ENCODE measurements around the gene INPP4A. TPM values are rescaled to one million over a fixed set of nuclear protein-coding genes. Genes with fewer than 3 reads are reported as not detected.

Gene INPP4A
- polyA plus RNA-seq, 1 of the 3 experiments (the other 2 are of a cell fraction), result 15.0 TPM

- TF ChIP-seq SIN3A (IDR thresholded peaks at IDR 0.05; ENCODE audit: borderline replicate concordance, low read depth, low read length) (no peak), JUND (IDR thresholded peaks at IDR 0.05) (no peak), NRF1 (IDR thresholded peaks at IDR 0.05; ENCODE audit: low read depth, low read length) (no peak)
Observed at GRCh38 chr2:98576666-98577312, 132.1 kb downstream of the INPP4A start (continued).

- H3K9ac ChIP-seq, result no peak overlapping the region
- peaks cover 4% of the 10 kb centered on the region for H3F3A ChIP-seq (replicated peaks; ENCODE audit: insufficient read depth)
- TF ChIP-seq RCOR1 (IDR thresholded peaks at IDR 0.05; ENCODE audit: low read length), result no peak
- peak; percentile 32; the same call in 1 of the 2 replicates for TF ChIP-seq SMC3 (IDR thresholded peaks at IDR 0.05; ENCODE audit: low read depth, low read length)
- TF ChIP-seq RAD21 (IDR thresholded peaks at IDR 0.05; ENCODE audit: low read length), result peak; percentile 28
- TF ChIP-seq CTCF (IDR thresholded peaks at IDR 0.05), result 0 out of 2 replicates have a peak, but pooled peaks have one; percentile 21
- TF ChIP-seq MXI1 (IDR thresholded peaks at IDR 0.05; ENCODE audit: low read depth, low read length), result no peak
- H3K4me1 ChIP-seq (ENCODE audit: control insufficient read depth in 1 of 2, insufficient read depth in 2 of 2, low read depth in 1 of 2, low read length in 1 of 2), result peaks cover 0 to 2% of the 10 kb centered on the region in 2 experiments; a peak in 1 of 4 replicates
- H3K36me3 ChIP-seq (replicated peaks in 1 of 2; ENCODE audit: control insufficient read depth in 1 of 2, insufficient read depth in 2 of 2, low read length in 1 of 2), result peaks cover 0 to 35% of the 10 kb centered on the region in 2 experiments
- no peak overlapping the region for H3K4me3 ChIP-seq (ENCODE audit: low read depth in 2 of 2, low read length in 1 of 2)
- ChIA-PET POLR2A (no interaction called here), CTCF (interaction anchor here (0.5 to 2.2 kb wide), 9 partner anchors 9 to 278 kb away, joined by 3 to 9 read pairs (median 3); partner anchors contain the start of genes COA5 and UNC50)
- H3K9me3 ChIP-seq, result no peaks in the 10 kb centered on the region
- DNase-seq, result peak; percentile 44
- H3K27me3 ChIP-seq (ENCODE audit: insufficient read depth), result no peaks in the 10 kb centered on the region
- H3K4me2 ChIP-seq, result no peak overlapping the region
- 86% methylated on average over 8 of the region's 10 CpGs for WGBS (ENCODE audit: low lambda C conversion rate)
- H3K27ac ChIP-seq (ENCODE audit: low read depth in 2 of 2, low read length in 1 of 2), result no peak overlapping the region; a peak in 1 of 4 replicates
- H4K20me1 ChIP-seq (ENCODE audit: insufficient read depth), result no peaks in the 10 kb centered on the region
- H3K79me2 ChIP-seq (ENCODE audit: insufficient read depth), result no peaks in the 10 kb centered on the region
- no peaks in the 10 kb centered on the region for H3K9me2 ChIP-seq
- H2AFZ ChIP-seq (ENCODE audit: low read depth), result no peak overlapping the region
Observed at GRCh38 chr2:98577313-98577712, 132.7 kb downstream of the INPP4A start.

GRCh38 chr2:98578231-98578630 lies 133.6 kb downstream of the INPP4A start:
- no peaks in the 10 kb centered on the region for H3K9me3 ChIP-seq
- H3K79me2 ChIP-seq (ENCODE audit: insufficient read depth), result no peaks in the 10 kb centered on the region
- peaks cover 0 to 2% of the 10 kb centered on the region in 2 experiments; a peak in 1 of 4 replicates for H3K4me1 ChIP-seq (ENCODE audit: control insufficient read depth in 1 of 2, insufficient read depth in 2 of 2, low read depth in 1 of 2, low read length in 1 of 2)
- CTCF ChIA-PET, result interaction anchor here (0.9 to 2.2 kb wide), 3 partner anchors 10 to 154 kb away, joined by 3 to 9 read pairs (median 3); no protein-coding TSS in a partner anchor
- H3K9me2 ChIP-seq, result no peaks in the 10 kb centered on the region
- H3F3A ChIP-seq (replicated peaks; ENCODE audit: insufficient read depth), result peaks cover 4% of the 10 kb centered on the region
- H4K20me1 ChIP-seq (ENCODE audit: insufficient read depth), result no peaks in the 10 kb centered on the region
- POLR2A ChIA-PET, result no interaction called here
- H3K4me2 ChIP-seq, result no peak overlapping the region
- H3K4me3 ChIP-seq (ENCODE audit: low read depth in 2 of 2, low read length in 1 of 2), result no peak overlapping the region
- TF ChIP-seq SMC3 (IDR thresholded peaks at IDR 0.05; ENCODE audit: low read depth, low read length) (no peak), FOSL2 (IDR thresholded peaks at IDR 0.05; ENCODE audit: borderline replicate concordance, low read depth) (no peak), CHD2 (IDR thresholded peaks at IDR 0.05; ENCODE audit: low read length, partially characterized antibody) (no peak), EZH2phosphoT487 (IDR thresholded peaks at IDR 0.05; ENCODE audit: borderline replicate concordance, low read depth) (no peak), MAX (IDR thresholded peaks at IDR 0.05; ENCODE audit: low read depth) (no peak), RAD21 (IDR thresholded peaks at IDR 0.05; ENCODE audit: low read length) (no peak), FOXJ3 (CRISPR knock-in tag; IDR thresholded peaks at IDR 0.05) (no peak), GABPA (IDR thresholded peaks at IDR 0.05; ENCODE audit: low read depth) (no peak), JUND (IDR thresholded peaks at IDR 0.05) (no peak), ELF1 (IDR thresholded peaks at IDR 0.05) (no peak)
- no peaks in the 10 kb centered on the region for H3K27me3 ChIP-seq (ENCODE audit: insufficient read depth)
- H3K36me3 ChIP-seq (replicated peaks in 1 of 2; ENCODE audit: control insufficient read depth in 1 of 2, insufficient read depth in 2 of 2, low read length in 1 of 2), result peaks cover 0 to 34% of the 10 kb centered on the region in 2 experiments
- no peak overlapping the region for H3K27ac ChIP-seq (ENCODE audit: low read depth in 2 of 2, low read length in 1 of 2)
- no peak overlapping the region for H2AFZ ChIP-seq (ENCODE audit: low read depth)
- H3K9ac ChIP-seq, result no peak overlapping the region
- 83% methylated on average over 3 of the region's 9 CpGs for WGBS (ENCODE audit: low lambda C conversion rate)
- DNase-seq, result no peak

Measured in SK-N-SH (cell line).